K562 (cell line): Measurements from ENCODE around the gene ZNHIT3. TPM values are rescaled to one million over a fixed set of nuclear protein-coding genes. Genes with fewer than 3 reads are reported as not detected.

ENCODE experiments used
- KAT8 ChIP-seq: fragments of 450-650 bp; IDR thresholded peaks from 2 replicates; pipeline ENCODE4 v1.6.1; 2016; ENCODE audit warnings: low read depth, mild to moderate bottlenecking
- NCOA4 ChIP-seq: fragments of 450-650 bp; IDR thresholded peaks from 2 replicates; pipeline ENCODE4 v1.6.1; 2018; ENCODE audit warnings: mild to moderate bottlenecking; ENCODE audit not compliant: partially characterized antibody
- PRPF4 ChIP-seq: fragments of 200-400 bp; formaldehyde crosslinking; IDR thresholded peaks from one replicate; pipeline ENCODE4 v1.6.1; 2017; ENCODE audit warnings: low read length, low read depth, mild to moderate bottlenecking; ENCODE audit not compliant: insufficient read depth, poor library complexity, severe bottlenecking
- SOX6 ChIP-seq: fragments of 450-650 bp; IDR thresholded peaks from 2 replicates; pipeline ENCODE4 v1.6.1; 2014; ENCODE audit warnings: mild to moderate bottlenecking
- TAF9B ChIP-seq: fragments of 450-650 bp; IDR thresholded peaks from 2 replicates; pipeline ENCODE4 v1.6.1; 2018; ENCODE audit warnings: mild to moderate bottlenecking; ENCODE audit not compliant: partially characterized antibody
- polyA plus RNA-seq, 8 experiments: library from polyadenylated mRNA; depleted of rRNA in 4 of 8; stranded (reverse) in 5 of 8; unstranded in 3 of 8; fragments of >200 nt; fragmentation: Nextera tagmentation in 2 of 8; fragmentation: Illumina TruSeq in 1 of 8; extraction: Ambion mirVana in 2 of 8; extraction: Trizol in 1 of 8; gene quantifications; 2 replicates each; pipeline versions ENCODE4 v1.2.1 to v1.2.3, GENCODE V29; 2011 to 2014; ENCODE audit warnings: inconsistent platforms in 1 of 8, missing spikeins in 1 of 8
- total RNA-seq, 7 experiments: library from RNA; depleted of rRNA in 6 of 7; stranded (reverse); fragments of >200 nt in 6 of 7; fragmentation: Illumina TruSeq in 2 of 7; extraction: Trizol in 2 of 7; gene quantifications; 2 replicates each; pipeline versions ENCODE4 v1.2.1 to v1.2.3, GENCODE V29; 2011 to 2021; ENCODE audit warnings: low replicate concordance in 1 of 7
- TF ChIP-seq, protein P1 (sequence below): sonication (generic); formaldehyde crosslinking; IDR thresholded peaks from 2 replicates; pipeline ENCODE4 v1.8.1; 2022; ENCODE audit warnings: missing genetic modification reagents
- TF ChIP-seq, protein P2 (sequence below): fragments of 450-650 bp; formaldehyde crosslinking; IDR thresholded peaks from 2 replicates; pipeline ENCODE4 v1.4.0; 2022; ENCODE audit warnings: mild to moderate bottlenecking, moderate library complexity
- TF ChIP-seq, protein P3 (sequence below): fragments of 450-650 bp; IDR thresholded peaks from 2 replicates; pipeline ENCODE4 v1.6.1; 2016; ENCODE audit warnings: low read depth
- TF ChIP-seq, protein P4 (sequence below): fragments of 450-650 bp; conservative IDR thresholded peaks from 2 replicates; pipeline ENCODE4 v1.6.1; 2016; ENCODE audit warnings: missing genetic modification characterization, low read depth, mild to moderate bottlenecking, missing compliant biosample characterization, moderate library complexity
- TF ChIP-seq, protein P5 (sequence below): sonication (generic); formaldehyde crosslinking; IDR thresholded peaks from 2 replicates; pipeline ENCODE4 v1.8.0; 2022; ENCODE audit warnings: missing genetic modification reagents, mild to moderate bottlenecking, moderate library complexity, borderline replicate concordance
- TF ChIP-seq, protein P6 (sequence below), 2 experiments: fragments of 200-800 bp in 1 of 2; sonication (Bioruptor generic) in 1 of 2; sonication (generic) in 1 of 2; formaldehyde crosslinking in 1 of 2; IDR thresholded peaks in 1 of 2; conservative IDR thresholded peaks in 1 of 2; 2 replicates each; pipeline versions ENCODE4 v1.5.0 to v1.6.1; 2016 to 2020; ENCODE audit warnings: missing compliant biosample characterization in 1 of 2, missing genetic modification characterization in 1 of 2, missing genetic modification reagents in 1 of 2

Gene ZNHIT3
- total and polyA plus RNA-seq, 9 of the 15 experiments (the other 6 are each of a cell fraction or from before 2014, with no cell fraction given): 45.0 to 300 (median 88.4) TPM

GRCh38 chr17:36463916-36464764 lies 22.3 kb upstream of the ZNHIT3 start (continued):
- TF ChIP-seq, protein P1, sequence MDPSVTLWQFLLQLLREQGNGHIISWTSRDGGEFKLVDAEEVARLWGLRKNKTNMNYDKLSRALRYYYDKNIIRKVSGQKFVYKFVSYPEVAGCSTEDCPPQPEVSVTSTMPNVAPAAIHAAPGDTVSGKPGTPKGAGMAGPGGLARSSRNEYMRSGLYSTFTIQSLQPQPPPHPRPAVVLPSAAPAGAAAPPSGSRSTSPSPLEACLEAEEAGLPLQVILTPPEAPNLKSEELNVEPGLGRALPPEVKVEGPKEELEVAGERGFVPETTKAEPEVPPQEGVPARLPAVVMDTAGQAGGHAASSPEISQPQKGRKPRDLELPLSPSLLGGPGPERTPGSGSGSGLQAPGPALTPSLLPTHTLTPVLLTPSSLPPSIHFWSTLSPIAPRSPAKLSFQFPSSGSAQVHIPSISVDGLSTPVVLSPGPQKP (CRISPR knock-in tag): no peak
- TF ChIP-seq NCOA4: no peak
- TF ChIP-seq KAT8: no peak
- no peak for TF ChIP-seq TAF9B
- TF ChIP-seq, protein P2, sequence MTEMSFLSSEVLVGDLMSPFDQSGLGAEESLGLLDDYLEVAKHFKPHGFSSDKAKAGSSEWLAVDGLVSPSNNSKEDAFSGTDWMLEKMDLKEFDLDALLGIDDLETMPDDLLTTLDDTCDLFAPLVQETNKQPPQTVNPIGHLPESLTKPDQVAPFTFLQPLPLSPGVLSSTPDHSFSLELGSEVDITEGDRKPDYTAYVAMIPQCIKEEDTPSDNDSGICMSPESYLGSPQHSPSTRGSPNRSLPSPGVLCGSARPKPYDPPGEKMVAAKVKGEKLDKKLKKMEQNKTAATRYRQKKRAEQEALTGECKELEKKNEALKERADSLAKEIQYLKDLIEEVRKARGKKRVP (CRISPR knock-in tag): no peak
- no peak for TF ChIP-seq SOX6
- no peak for TF ChIP-seq PRPF4
- TF ChIP-seq, protein P3, sequence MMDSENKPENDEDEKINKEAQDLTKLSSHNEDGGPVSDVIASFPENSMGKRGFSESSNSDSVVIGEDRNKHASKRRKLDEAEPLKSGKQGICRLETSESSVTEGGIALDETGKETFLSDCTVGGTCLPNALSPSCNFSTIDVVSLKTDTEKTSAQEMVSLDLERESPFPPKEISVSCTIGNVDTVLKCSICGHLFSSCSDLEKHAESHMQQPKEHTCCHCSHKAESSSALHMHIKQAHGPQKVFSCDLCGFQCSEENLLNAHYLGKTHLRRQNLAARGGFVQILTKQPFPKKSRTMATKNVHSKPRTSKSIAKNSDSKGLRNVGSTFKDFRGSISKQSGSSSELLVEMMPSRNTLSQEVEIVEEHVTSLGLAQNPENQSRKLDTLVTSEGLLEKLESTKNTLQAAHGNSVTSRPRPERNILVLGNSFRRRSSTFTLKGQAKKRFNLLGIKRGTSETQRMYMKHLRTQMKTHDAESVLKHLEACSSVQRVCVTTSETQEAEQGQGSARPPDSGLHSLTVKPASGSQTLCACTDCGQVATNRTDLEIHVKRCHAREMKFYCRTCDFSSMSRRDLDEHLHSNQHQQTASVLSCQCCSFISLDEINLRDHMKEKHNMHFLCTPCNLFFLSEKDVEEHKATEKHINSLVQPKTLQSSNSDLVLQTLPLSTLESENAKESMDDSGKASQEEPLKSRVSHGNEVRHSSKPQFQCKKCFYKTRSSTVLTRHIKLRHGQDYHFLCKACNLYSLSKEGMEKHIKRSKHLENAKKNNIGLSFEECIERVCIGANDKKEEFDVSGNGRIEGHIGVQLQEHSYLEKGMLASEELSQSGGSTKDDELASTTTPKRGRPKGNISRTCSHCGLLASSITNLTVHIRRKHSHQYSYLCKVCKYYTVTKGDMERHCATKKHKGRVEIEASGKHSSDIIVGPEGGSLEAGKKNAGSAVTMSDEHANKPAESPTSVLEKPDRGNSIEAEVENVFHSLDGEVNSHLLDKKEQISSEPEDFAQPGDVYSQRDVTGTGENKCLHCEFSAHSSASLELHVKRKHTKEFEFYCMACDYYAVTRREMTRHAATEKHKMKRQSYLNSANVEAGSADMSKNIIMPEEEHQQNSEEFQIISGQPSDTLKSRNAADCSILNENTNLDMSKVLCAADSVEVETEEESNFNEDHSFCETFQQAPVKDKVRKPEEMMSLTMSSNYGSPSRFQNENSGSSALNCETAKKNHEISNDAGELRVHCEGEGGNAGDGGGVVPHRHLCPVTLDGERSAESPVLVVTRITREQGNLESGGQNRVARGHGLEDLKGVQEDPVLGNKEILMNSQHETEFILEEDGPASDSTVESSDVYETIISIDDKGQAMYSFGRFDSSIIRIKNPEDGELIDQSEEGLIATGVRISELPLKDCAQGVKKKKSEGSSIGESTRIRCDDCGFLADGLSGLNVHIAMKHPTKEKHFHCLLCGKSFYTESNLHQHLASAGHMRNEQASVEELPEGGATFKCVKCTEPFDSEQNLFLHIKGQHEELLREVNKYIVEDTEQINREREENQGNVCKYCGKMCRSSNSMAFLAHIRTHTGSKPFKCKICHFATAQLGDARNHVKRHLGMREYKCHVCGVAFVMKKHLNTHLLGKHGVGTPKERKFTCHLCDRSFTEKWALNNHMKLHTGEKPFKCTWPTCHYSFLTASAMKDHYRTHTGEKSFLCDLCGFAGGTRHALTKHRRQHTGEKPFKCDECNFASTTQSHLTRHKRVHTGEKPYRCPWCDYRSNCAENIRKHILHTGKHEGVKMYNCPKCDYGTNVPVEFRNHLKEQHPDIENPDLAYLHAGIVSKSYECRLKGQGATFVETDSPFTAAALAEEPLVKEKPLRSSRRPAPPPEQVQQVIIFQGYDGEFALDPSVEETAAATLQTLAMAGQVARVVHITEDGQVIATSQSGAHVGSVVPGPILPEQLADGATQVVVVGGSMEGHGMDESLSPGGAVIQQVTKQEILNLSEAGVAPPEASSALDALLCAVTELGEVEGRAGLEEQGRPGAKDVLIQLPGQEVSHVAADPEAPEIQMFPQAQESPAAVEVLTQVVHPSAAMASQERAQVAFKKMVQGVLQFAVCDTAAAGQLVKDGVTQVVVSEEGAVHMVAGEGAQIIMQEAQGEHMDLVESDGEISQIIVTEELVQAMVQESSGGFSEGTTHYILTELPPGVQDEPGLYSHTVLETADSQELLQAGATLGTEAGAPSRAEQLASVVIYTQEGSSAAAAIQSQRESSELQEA: no peak
- TF ChIP-seq, protein P4, sequence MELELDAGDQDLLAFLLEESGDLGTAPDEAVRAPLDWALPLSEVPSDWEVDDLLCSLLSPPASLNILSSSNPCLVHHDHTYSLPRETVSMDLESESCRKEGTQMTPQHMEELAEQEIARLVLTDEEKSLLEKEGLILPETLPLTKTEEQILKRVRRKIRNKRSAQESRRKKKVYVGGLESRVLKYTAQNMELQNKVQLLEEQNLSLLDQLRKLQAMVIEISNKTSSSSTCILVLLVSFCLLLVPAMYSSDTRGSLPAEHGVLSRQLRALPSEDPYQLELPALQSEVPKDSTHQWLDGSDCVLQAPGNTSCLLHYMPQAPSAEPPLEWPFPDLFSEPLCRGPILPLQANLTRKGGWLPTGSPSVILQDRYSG: no peak
- TF ChIP-seq, protein P5, sequence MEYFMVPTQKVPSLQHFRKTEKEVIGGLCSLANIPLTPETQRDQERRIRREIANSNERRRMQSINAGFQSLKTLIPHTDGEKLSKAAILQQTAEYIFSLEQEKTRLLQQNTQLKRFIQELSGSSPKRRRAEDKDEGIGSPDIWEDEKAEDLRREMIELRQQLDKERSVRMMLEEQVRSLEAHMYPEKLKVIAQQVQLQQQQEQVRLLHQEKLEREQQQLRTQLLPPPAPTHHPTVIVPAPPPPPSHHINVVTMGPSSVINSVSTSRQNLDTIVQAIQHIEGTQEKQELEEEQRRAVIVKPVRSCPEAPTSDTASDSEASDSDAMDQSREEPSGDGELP (CRISPR knock-in tag): peak; percentile 74
- TF ChIP-seq, protein P6, sequence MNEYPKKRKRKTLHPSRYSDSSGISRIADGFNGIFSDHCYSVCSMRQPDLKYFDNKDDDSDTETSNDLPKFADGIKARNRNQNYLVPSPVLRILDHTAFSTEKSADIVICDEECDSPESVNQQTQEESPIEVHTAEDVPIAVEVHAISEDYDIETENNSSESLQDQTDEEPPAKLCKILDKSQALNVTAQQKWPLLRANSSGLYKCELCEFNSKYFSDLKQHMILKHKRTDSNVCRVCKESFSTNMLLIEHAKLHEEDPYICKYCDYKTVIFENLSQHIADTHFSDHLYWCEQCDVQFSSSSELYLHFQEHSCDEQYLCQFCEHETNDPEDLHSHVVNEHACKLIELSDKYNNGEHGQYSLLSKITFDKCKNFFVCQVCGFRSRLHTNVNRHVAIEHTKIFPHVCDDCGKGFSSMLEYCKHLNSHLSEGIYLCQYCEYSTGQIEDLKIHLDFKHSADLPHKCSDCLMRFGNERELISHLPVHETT (CRISPR knock-in tag; conservative IDR thresholded peaks at IDR 0.05 in 1 of 2, IDR thresholded peaks at IDR 0.05 in 1 of 2): peak in 1 of 2 experiments; percentile 54; a peak in 1 of 4 replicates
